ENCODE measurements around the gene ZNRD2.
A peak's percentile ranks its signal among the peaks of the same experiment; 100 is the strongest.

ZNRD2 gene

GRCh38 chr11:65541093-65541982, 28.9 kb upstream of the ZNRD2 start:
- TF ChIP-seq ZNF70 (CRISPR knock-in tag; IDR thresholded peaks at IDR 0.05) (no peak), OSR1 (CRISPR knock-in tag; IDR thresholded peaks at IDR 0.05) (no peak), BACH2 (CRISPR knock-in tag; IDR thresholded peaks at IDR 0.05; ENCODE audit: borderline replicate concordance) (no peak), ZNF8 (CRISPR knock-in tag; IDR thresholded peaks at IDR 0.05) (no peak), GLIS3 (CRISPR knock-in tag; IDR thresholded peaks at IDR 0.05) (no peak), ZC3H10 (CRISPR knock-in tag; IDR thresholded peaks at IDR 0.05) (no peak), PATZ1 (CRISPR knock-in tag; IDR thresholded peaks at IDR 0.05; ENCODE audit: borderline replicate concordance) (no peak), CSDC2 (CRISPR knock-in tag; IDR thresholded peaks at IDR 0.05) (no peak)
- TF ChIP-seq, protein P1, sequence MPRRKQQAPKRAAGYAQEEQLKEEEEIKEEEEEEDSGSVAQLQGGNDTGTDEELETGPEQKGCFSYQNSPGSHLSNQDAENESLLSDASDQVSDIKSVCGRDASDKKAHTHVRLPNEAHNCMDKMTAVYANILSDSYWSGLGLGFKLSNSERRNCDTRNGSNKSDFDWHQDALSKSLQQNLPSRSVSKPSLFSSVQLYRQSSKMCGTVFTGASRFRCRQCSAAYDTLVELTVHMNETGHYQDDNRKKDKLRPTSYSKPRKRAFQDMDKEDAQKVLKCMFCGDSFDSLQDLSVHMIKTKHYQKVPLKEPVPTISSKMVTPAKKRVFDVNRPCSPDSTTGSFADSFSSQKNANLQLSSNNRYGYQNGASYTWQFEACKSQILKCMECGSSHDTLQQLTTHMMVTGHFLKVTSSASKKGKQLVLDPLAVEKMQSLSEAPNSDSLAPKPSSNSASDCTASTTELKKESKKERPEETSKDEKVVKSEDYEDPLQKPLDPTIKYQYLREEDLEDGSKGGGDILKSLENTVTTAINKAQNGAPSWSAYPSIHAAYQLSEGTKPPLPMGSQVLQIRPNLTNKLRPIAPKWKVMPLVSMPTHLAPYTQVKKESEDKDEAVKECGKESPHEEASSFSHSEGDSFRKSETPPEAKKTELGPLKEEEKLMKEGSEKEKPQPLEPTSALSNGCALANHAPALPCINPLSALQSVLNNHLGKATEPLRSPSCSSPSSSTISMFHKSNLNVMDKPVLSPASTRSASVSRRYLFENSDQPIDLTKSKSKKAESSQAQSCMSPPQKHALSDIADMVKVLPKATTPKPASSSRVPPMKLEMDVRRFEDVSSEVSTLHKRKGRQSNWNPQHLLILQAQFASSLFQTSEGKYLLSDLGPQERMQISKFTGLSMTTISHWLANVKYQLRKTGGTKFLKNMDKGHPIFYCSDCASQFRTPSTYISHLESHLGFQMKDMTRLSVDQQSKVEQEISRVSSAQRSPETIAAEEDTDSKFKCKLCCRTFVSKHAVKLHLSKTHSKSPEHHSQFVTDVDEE (CRISPR knock-in tag; IDR thresholded peaks at IDR 0.05): no peak
- TF ChIP-seq, protein P2, sequence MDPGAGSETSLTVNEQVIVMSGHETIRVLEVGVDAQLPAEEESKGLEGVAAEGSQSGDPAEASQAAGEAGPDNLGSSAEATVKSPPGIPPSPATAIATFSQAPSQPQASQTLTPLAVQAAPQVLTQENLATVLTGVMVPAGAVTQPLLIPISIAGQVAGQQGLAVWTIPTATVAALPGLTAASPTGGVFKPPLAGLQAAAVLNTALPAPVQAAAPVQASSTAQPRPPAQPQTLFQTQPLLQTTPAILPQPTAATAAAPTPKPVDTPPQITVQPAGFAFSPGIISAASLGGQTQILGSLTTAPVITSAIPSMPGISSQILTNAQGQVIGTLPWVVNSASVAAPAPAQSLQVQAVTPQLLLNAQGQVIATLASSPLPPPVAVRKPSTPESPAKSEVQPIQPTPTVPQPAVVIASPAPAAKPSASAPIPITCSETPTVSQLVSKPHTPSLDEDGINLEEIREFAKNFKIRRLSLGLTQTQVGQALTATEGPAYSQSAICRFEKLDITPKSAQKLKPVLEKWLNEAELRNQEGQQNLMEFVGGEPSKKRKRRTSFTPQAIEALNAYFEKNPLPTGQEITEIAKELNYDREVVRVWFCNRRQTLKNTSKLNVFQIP (CRISPR knock-in tag; IDR thresholded peaks at IDR 0.05; ENCODE audit: borderline replicate concordance, low read depth): no peak
- ATAC-seq: peak; percentile 0; the same call in 2 of the 3 replicates

DNA sequence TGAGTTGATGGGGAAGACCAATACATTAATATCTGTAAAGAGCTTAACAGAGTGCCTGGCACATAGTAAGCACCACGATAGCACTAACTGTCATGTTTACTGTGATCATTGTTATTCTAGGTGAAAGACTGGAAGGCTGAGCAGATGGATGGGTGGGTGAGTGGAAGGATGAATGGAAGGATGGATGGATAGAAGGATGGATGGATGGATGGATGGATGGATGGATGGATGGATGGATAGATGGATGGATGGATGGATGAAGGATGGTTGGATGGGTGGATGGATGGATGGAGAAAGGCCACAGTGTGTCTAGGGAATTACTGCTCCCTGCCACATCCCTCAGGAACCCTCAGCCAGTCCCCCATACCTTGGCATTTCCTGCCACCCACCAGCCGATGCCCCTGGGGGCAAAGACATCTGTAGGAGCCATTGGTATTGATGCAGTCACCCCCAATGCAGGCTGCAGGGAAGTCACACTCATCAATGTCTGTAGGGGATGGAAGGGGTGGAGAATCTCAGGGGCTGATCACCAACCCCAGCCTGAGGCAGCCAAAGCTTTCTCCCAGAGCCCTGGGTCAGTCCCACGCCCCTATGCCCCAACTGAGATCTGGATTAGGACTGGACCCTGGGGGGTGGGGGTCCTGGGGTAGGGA, 27.4 kb upstream of the ZNRD2 start:
- no peak for ATAC-seq
- no peak for TF ChIP-seq BACH2 (CRISPR knock-in tag; IDR thresholded peaks at IDR 0.05; ENCODE audit: borderline replicate concordance)
- TF ChIP-seq ZNF8 (CRISPR knock-in tag; IDR thresholded peaks at IDR 0.05): no peak
- TF ChIP-seq ZNF70 (CRISPR knock-in tag; IDR thresholded peaks at IDR 0.05): no peak
- TF ChIP-seq CSDC2 (CRISPR knock-in tag; IDR thresholded peaks at IDR 0.05): no peak
- TF ChIP-seq SNAI2 (CRISPR knock-in tag; IDR thresholded peaks at IDR 0.05): no peak
- no peak for TF ChIP-seq CSRNP3 (CRISPR knock-in tag; IDR thresholded peaks at IDR 0.05)
- TF ChIP-seq ZFP30 (CRISPR knock-in tag; IDR thresholded peaks at IDR 0.05): no peak
- TF ChIP-seq, protein P2 (CRISPR knock-in tag; IDR thresholded peaks at IDR 0.05; ENCODE audit: borderline replicate concordance, low read depth): no peak
- no peak for TF ChIP-seq OSR1 (CRISPR knock-in tag; IDR thresholded peaks at IDR 0.05)
- no peak for TF ChIP-seq ZC3H10 (CRISPR knock-in tag; IDR thresholded peaks at IDR 0.05)
- no peak for TF ChIP-seq ZFP3 (CRISPR knock-in tag; IDR thresholded peaks at IDR 0.05)
- TF ChIP-seq ESRRG (CRISPR knock-in tag; IDR thresholded peaks at IDR 0.05): no peak
- TF ChIP-seq PATZ1 (CRISPR knock-in tag; IDR thresholded peaks at IDR 0.05; ENCODE audit: borderline replicate concordance): no peak
- no peak for TF ChIP-seq RARB (CRISPR knock-in tag; IDR thresholded peaks at IDR 0.05)
- TF ChIP-seq TCF4 (CRISPR knock-in tag; IDR thresholded peaks at IDR 0.05; ENCODE audit: borderline replicate concordance): no peak
- no peak for TF ChIP-seq ZNF565 (CRISPR knock-in tag; conservative IDR thresholded peaks at IDR 0.05; ENCODE audit: low read depth)
- TF ChIP-seq, protein P1 (CRISPR knock-in tag; IDR thresholded peaks at IDR 0.05): no peak
- TF ChIP-seq ISL1 (CRISPR knock-in tag; IDR thresholded peaks at IDR 0.05): no peak
- TF ChIP-seq PPARA (CRISPR knock-in tag; IDR thresholded peaks at IDR 0.05; ENCODE audit: borderline replicate concordance): no peak
